WTC11 (cell line): ENCODE data around the gene TMEM134. TPM values are rescaled to one million over a fixed set of nuclear protein-coding genes. Genes with fewer than 3 reads are reported as not detected.

ENCODE experiments used
- ATAC-seq: fragments of 200-7000 bp; cut with Tn5 transposase; 2 replicates; pipeline ENCODE4 v1.10.0; 2021; ENCODE audit warnings: mild to moderate bottlenecking, moderate library complexity
- CTCF ChIA-PET: fragments of 300-600 bp; sonication (Branson Sonifier 250); formaldehyde crosslinking; loops from one replicate; lab custom pipeline; 2021; ENCODE audit warnings: antibody characterized with exemption; lab: Charles Lee
- POLR2A ChIA-PET: fragments of 350-600 bp; sonication (Branson Sonifier 250); formaldehyde crosslinking; loops from one replicate; lab custom pipeline; 2021; ENCODE audit warnings: antibody characterized with exemption; lab: Charles Lee
- DNase-seq: peaks from one replicate; pipeline ENCODE4 v3.0.0; 2021; ENCODE audit warnings: low spot score
- H3K27ac Mint-ChIP-seq: 2 replicates; pipeline ENCODE4 v1.8.0; 2021; ENCODE audit warnings: mixed read lengths
- H3K27me3 Mint-ChIP-seq: 2 replicates; pipeline ENCODE4 v1.8.0; 2021; ENCODE audit warnings: low read depth, mild to moderate bottlenecking, moderate library complexity, mixed read lengths
- H3K36me3 Mint-ChIP-seq: 2 replicates; pipeline ENCODE4 v1.8.0; 2021; ENCODE audit warnings: mixed read lengths
- H3K4me1 Mint-ChIP-seq: 2 replicates; pipeline ENCODE4 v1.8.0; 2022; ENCODE audit warnings: mixed read lengths
- H3K4me3 Mint-ChIP-seq: 2 replicates; pipeline ENCODE4 v1.8.0; 2021; ENCODE audit warnings: mild to moderate bottlenecking, moderate library complexity, mixed read lengths
- H3K9me3 Mint-ChIP-seq: 2 replicates; pipeline ENCODE4 v1.8.0; 2021; ENCODE audit warnings: mixed read lengths
- CBFB ChIP-seq: sonication (generic); formaldehyde crosslinking; IDR thresholded peaks from 2 replicates; pipeline ENCODE4 v1.8.1; 2022; ENCODE audit warnings: mild to moderate bottlenecking, low read depth, missing genetic modification reagents
- ESRRA ChIP-seq: sonication (generic); formaldehyde crosslinking; IDR thresholded peaks from 2 replicates; pipeline ENCODE4 v1.8.1; 2022; ENCODE audit warnings: mild to moderate bottlenecking, missing genetic modification reagents, borderline replicate concordance
- FOXP1 ChIP-seq: sonication (generic); formaldehyde crosslinking; IDR thresholded peaks from 2 replicates; pipeline ENCODE4 v1.8.0; 2022; ENCODE audit warnings: missing genetic modification reagents, mild to moderate bottlenecking, moderate library complexity, borderline replicate concordance
- GTF2I ChIP-seq: fragments of 250-450 bp; sonication (Bioruptor Pico); conservative IDR thresholded peaks from 2 replicates; pipeline ENCODE4 v1.4.0; 2021; ENCODE audit warnings: mild to moderate bottlenecking
- HMGA2 ChIP-seq: fragments of 250-450 bp; sonication (Bioruptor Pico); IDR thresholded peaks from 2 replicates; pipeline ENCODE4 v1.4.0; 2021; ENCODE audit warnings: mild to moderate bottlenecking, moderate library complexity
- KAT7 ChIP-seq: sonication (generic); formaldehyde crosslinking; IDR thresholded peaks from 2 replicates; pipeline ENCODE4 v1.8.1; 2023; ENCODE audit warnings: missing genetic modification reagents, mild to moderate bottlenecking, borderline replicate concordance
- NR3C1 ChIP-seq: sonication (generic); formaldehyde crosslinking; conservative IDR thresholded peaks from 2 replicates; pipeline ENCODE4 v1.8.1; 2023; ENCODE audit warnings: low read depth, mild to moderate bottlenecking, missing genetic modification reagents
- SP1 ChIP-seq: sonication (generic); formaldehyde crosslinking; conservative IDR thresholded peaks from 2 replicates; pipeline ENCODE4 v1.8.1; 2022; ENCODE audit warnings: missing genetic modification reagents
- TP53 ChIP-seq: sonication (generic); formaldehyde crosslinking; IDR thresholded peaks from 2 replicates; pipeline ENCODE4 v1.8.1; 2023; ENCODE audit warnings: mild to moderate bottlenecking, missing genetic modification reagents
- ZNF138 ChIP-seq: sonication (generic); formaldehyde crosslinking; conservative IDR thresholded peaks from 2 replicates; pipeline ENCODE4 v1.8.1; 2022; ENCODE audit warnings: mild to moderate bottlenecking, moderate library complexity, missing genetic modification reagents
- ZNF317 ChIP-seq: sonication (generic); formaldehyde crosslinking; IDR thresholded peaks from 2 replicates; pipeline ENCODE4 v1.8.1; 2023; ENCODE audit warnings: low read depth, mild to moderate bottlenecking, moderate library complexity, missing genetic modification reagents, borderline replicate concordance
- total RNA-seq: library from RNA; stranded (reverse); gene quantifications from 3 replicates; pipeline ENCODE4 v1.2.3, GENCODE V29; 2021
- TF ChIP-seq, protein P1 (sequence below): sonication (generic); formaldehyde crosslinking; IDR thresholded peaks from 2 replicates; pipeline ENCODE4 v1.8.0; 2022; ENCODE audit warnings: missing genetic modification reagents
- TF ChIP-seq, protein P2 (sequence below): fragments of 250-450 bp; sonication (Bioruptor Pico); conservative IDR thresholded peaks from 2 replicates; pipeline ENCODE4 v1.9.0; 2021; ENCODE audit warnings: mild to moderate bottlenecking
- TF ChIP-seq, protein P3 (sequence below): sonication (generic); formaldehyde crosslinking; IDR thresholded peaks from 2 replicates; pipeline ENCODE4 v1.8.1; 2022; ENCODE audit warnings: mild to moderate bottlenecking, missing genetic modification reagents, moderate library complexity, borderline replicate concordance
- TF ChIP-seq, protein P4 (sequence below): fragments of 250-450 bp; sonication (Bioruptor Pico); IDR thresholded peaks from 2 replicates; pipeline ENCODE4 v1.8.0; 2021; ENCODE audit warnings: mild to moderate bottlenecking
- TF ChIP-seq, protein P5 (sequence below): sonication (generic); formaldehyde crosslinking; IDR thresholded peaks from 2 replicates; pipeline ENCODE4 v1.8.1; 2023; ENCODE audit warnings: mild to moderate bottlenecking, missing genetic modification reagents
- TF ChIP-seq, protein P6 (sequence below): sonication (generic); formaldehyde crosslinking; IDR thresholded peaks from 2 replicates; pipeline ENCODE4 v1.8.0; 2022; ENCODE audit warnings: mild to moderate bottlenecking, missing genetic modification reagents

Gene TMEM134
- total RNA-seq, 1 experiment from 2014 or later, result 55.6 TPM

DNA sequence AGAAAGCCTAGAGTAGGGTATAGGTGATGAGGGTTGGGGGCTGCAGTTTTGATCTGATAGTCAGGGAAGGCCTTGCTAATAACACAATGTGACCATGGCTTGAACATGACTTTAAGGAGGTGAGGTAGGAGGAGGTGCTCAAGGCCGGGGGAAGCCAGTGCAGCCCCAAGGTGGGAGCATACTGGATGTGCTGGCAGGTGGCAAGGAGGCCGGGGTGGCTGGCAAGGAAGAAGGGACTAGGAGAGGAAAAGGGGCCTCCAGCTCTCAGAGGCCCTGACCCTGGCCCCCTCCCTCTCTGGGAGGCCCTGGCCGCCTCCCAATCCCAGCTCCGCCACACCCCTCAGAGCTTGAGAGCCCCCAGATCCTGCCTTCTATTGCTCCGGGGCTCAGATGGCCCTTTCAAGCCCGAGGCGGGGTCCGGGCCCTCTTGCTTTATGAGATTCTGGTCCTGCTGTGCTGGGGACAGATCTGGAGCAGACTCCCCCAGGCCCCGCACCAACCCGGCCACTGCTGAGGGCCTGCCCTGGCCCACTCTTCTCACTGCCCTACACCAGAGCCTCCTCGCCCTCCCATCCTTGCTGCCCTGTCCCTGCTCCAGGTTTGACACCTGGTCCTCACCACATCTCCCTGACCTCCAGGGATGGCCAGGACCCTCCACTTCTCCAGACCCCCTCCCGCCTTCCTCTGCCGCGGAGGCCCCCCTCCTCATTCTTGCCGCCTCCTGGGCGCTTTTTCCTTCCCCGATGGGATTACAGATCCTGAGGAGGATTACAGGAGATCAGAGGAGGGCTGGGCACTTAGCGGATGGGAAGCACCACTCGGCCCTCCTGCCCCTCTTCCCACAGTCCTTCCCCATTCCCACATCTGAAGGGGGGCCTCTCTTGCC is 34.3 kb upstream of the TMEM134 start (continued):
- TF ChIP-seq, protein P1, sequence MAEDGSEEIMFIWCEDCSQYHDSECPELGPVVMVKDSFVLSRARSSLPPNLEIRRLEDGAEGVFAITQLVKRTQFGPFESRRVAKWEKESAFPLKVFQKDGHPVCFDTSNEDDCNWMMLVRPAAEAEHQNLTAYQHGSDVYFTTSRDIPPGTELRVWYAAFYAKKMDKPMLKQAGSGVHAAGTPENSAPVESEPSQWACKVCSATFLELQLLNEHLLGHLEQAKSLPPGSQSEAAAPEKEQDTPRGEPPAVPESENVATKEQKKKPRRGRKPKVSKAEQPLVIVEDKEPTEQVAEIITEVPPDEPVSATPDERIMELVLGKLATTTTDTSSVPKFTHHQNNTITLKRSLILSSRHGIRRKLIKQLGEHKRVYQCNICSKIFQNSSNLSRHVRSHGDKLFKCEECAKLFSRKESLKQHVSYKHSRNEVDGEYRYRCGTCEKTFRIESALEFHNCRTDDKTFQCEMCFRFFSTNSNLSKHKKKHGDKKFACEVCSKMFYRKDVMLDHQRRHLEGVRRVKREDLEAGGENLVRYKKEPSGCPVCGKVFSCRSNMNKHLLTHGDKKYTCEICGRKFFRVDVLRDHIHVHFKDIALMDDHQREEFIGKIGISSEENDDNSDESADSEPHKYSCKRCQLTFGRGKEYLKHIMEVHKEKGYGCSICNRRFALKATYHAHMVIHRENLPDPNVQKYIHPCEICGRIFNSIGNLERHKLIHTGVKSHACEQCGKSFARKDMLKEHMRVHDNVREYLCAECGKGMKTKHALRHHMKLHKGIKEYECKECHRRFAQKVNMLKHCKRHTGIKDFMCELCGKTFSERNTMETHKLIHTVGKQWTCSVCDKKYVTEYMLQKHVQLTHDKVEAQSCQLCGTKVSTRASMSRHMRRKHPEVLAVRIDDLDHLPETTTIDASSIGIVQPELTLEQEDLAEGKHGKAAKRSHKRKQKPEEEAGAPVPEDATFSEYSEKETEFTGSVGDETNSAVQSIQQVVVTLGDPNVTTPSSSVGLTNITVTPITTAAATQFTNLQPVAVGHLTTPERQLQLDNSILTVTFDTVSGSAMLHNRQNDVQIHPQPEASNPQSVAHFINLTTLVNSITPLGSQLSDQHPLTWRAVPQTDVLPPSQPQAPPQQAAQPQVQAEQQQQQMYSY (CRISPR knock-in tag), result no peak
- TF ChIP-seq, protein P2, sequence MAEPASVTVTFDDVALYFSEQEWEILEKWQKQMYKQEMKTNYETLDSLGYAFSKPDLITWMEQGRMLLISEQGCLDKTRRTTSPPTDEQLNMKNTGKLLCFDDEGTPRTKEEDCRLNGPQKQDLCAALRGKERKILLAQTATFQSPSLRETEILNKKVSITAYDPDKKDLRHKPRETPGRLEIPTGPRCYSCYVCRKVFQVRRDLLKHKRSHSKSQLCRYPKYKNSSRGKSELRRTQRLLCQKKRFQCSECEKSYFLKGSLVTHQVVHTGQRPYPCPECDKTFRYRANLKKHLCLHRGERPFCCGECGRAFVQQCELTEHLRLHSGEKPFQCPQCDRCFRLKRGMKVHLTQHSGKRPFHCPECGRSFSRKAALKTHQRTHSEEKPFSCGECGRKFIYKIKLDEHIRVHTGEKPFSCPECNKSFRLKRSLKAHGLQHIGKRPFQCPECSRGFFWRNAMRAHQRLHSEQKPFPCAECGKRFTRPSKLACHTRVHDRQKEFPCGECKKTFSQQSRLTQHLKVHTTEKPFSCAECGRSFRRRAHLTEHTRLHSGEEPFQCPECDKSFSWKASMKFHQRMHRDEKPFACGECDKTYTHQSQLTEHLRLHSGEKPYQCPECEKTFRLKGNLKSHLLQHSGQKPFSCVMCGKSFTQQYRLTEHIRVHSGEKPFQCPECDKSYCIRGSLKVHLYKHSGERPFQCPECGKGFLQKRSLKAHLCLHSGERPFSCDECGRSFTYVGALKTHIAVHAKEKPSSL (CRISPR knock-in tag), result no peak
- TF ChIP-seq, protein P3, sequence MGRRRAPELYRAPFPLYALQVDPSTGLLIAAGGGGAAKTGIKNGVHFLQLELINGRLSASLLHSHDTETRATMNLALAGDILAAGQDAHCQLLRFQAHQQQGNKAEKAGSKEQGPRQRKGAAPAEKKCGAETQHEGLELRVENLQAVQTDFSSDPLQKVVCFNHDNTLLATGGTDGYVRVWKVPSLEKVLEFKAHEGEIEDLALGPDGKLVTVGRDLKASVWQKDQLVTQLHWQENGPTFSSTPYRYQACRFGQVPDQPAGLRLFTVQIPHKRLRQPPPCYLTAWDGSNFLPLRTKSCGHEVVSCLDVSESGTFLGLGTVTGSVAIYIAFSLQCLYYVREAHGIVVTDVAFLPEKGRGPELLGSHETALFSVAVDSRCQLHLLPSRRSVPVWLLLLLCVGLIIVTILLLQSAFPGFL (CRISPR knock-in tag), result no peak
- TF ChIP-seq ESRRA, result no peak
- no peak for TF ChIP-seq NR3C1 (CRISPR knock-in tag)
- TF ChIP-seq, protein P4, sequence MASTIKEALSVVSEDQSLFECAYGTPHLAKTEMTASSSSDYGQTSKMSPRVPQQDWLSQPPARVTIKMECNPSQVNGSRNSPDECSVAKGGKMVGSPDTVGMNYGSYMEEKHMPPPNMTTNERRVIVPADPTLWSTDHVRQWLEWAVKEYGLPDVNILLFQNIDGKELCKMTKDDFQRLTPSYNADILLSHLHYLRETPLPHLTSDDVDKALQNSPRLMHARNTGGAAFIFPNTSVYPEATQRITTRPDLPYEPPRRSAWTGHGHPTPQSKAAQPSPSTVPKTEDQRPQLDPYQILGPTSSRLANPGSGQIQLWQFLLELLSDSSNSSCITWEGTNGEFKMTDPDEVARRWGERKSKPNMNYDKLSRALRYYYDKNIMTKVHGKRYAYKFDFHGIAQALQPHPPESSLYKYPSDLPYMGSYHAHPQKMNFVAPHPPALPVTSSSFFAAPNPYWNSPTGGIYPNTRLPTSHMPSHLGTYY (CRISPR knock-in tag), result no peak
- TF ChIP-seq FOXP1 (CRISPR knock-in tag), result no peak
- TF ChIP-seq, protein P5, sequence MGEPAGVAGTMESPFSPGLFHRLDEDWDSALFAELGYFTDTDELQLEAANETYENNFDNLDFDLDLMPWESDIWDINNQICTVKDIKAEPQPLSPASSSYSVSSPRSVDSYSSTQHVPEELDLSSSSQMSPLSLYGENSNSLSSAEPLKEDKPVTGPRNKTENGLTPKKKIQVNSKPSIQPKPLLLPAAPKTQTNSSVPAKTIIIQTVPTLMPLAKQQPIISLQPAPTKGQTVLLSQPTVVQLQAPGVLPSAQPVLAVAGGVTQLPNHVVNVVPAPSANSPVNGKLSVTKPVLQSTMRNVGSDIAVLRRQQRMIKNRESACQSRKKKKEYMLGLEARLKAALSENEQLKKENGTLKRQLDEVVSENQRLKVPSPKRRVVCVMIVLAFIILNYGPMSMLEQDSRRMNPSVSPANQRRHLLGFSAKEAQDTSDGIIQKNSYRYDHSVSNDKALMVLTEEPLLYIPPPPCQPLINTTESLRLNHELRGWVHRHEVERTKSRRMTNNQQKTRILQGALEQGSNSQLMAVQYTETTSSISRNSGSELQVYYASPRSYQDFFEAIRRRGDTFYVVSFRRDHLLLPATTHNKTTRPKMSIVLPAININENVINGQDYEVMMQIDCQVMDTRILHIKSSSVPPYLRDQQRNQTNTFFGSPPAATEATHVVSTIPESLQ, result no peak
- no peak for TF ChIP-seq SP1
- no peak for TF ChIP-seq TP53
- TF ChIP-seq ZNF138 (CRISPR knock-in tag), result no peak
- no peak for TF ChIP-seq GTF2I (CRISPR knock-in tag)
- TF ChIP-seq HMGA2 (CRISPR knock-in tag), result no peak

DNA sequence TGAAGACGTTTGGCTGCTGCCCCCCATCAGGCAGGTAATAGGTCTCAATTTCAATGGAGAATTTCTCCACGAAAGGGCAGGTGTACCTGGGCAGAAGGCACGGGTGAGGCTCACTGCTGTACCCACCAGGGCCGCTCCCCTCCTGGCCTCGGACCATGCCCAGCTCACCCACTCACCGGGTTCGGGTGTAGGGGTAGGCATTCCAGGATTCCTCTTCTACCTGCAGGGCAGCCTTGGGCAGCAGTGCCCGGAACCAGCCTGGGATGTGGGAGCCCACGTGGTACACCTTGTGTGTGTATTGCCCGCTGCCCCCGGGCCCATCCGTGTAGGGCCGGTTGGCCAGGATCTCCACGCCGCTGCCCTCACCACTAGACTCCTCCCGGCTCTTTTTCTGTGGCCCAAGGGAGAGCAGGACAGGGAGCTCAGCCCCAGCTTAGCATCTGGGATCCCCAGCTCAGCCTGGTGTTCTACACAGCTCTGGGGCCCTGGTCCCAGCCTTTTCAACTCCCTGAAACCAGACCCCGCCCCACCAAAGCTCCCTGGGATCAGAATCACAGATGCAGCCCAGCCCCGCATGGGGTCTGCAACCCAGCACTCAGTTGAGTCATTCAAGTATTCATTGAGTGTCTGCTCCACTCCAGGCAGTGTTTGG is 33.4 kb upstream of the TMEM134 start:
- no peak for DNase-seq
- H3K4me3 Mint-ChIP-seq, result peak overlapping the region; percentile 55
- POLR2A ChIA-PET, result no interaction called here
- CTCF ChIA-PET, result interaction anchor here (1.1 kb wide), 2 partner anchors 101 to 151 kb away, joined by 3 read pairs; partner anchors contain the start of gene PPP1CA
- peaks cover 23% of the 10 kb centered on the region for H3K4me1 Mint-ChIP-seq
- H3K27me3 Mint-ChIP-seq, result peaks cover 12% of the 10 kb centered on the region
- peaks cover 2% of the 10 kb centered on the region; the same call in 1 of the 2 replicates for H3K36me3 Mint-ChIP-seq
- H3K9me3 Mint-ChIP-seq, result no peaks in the 10 kb centered on the region
- no peak overlapping the region for H3K27ac Mint-ChIP-seq
- TF ChIP-seq CBFB (CRISPR knock-in tag) (no peak), KAT7 (CRISPR knock-in tag) (no peak), ZNF317 (CRISPR knock-in tag) (no peak)
- TF ChIP-seq, protein P6, sequence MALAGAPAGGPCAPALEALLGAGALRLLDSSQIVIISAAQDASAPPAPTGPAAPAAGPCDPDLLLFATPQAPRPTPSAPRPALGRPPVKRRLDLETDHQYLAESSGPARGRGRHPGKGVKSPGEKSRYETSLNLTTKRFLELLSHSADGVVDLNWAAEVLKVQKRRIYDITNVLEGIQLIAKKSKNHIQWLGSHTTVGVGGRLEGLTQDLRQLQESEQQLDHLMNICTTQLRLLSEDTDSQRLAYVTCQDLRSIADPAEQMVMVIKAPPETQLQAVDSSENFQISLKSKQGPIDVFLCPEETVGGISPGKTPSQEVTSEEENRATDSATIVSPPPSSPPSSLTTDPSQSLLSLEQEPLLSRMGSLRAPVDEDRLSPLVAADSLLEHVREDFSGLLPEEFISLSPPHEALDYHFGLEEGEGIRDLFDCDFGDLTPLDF (CRISPR knock-in tag), result no peak
- ATAC-seq, result no peak
